Measurements from ENCODE around the gene HILPDA.

HILPDA gene, protein sequence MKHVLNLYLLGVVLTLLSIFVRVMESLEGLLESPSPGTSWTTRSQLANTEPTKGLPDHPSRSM

GRCh38 chr7:128455543-128456254 is at the start of gene HILPDA:
TSS of gene HILPDA (plus strand) at chr7:128455878. CDS start at chr7:128457269, 1,391 bp downstream.
- peak within 1 kb of the TSS; percentile 95 for H3K4me3 ChIP-seq (ENCODE audit: low read length)
- no peak for DNase-seq (ENCODE audit: low read depth)
- TF ChIP-seq CTCF (conservative IDR thresholded peaks at IDR 0.05; ENCODE audit: low read depth, low read length): no peak

DNA sequence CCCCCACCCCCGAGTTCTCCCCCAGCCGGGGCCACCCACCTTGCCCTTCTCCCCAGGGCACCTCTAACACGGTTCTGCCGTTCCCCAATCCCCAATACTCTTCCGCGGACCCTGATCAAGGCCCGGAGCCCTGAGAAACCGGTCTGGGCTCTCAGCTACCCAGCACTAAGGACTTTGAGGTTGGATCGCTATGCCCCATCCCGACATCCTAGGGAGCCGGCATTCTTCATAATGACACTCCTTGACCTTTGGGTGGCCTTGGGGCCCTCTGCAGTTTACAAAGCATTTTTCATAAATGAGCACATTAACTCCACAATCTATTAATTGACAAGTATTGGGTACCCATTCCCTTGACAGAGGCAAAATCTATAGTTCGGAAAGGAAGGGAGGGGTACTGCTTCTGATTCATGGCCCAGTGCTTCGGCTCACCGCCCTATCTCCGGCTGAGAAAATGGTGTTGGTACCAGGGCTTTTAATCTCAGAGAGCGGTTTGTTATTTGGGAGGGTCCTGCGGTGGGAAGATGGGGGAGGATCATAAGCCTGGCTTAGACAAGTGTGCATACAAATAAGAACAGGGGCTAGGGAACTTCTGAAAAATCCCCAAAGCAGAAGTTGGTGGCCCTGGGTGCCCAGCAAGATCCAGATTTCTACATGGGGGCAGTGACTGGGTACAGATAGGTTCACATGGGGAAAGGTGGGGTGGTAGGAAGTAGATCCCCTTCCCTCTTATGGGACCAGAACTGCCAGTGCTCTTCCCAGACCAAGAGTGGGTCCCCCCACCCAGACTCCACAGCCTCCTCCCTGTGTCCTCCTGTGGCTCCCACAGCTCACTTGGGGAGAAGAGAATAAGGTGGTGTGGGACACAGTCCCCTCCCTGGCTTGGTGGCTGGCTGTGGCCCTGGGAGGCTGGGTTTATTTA is 49.1 kb upstream of the HILPDA start:
- no peak for TF ChIP-seq CTCF (conservative IDR thresholded peaks at IDR 0.05; ENCODE audit: low read depth, low read length)
- no peak for DNase-seq (ENCODE audit: low read depth)
- peak overlapping the region; percentile 4 for H3K4me3 ChIP-seq (ENCODE audit: low read length)

GRCh38 chr7:128407233-128407589 is 48.5 kb upstream of the HILPDA start:
- no peak overlapping the region for H3K4me3 ChIP-seq (ENCODE audit: low read length)
- no peak for DNase-seq (ENCODE audit: low read depth)
- no peak for TF ChIP-seq CTCF (conservative IDR thresholded peaks at IDR 0.05; ENCODE audit: low read depth, low read length)

- TF ChIP-seq CTCF (conservative IDR thresholded peaks at IDR 0.05; ENCODE audit: low read depth, low read length): no peak
- no peak overlapping the region for H3K4me3 ChIP-seq (ENCODE audit: low read length)
- no peak for DNase-seq (ENCODE audit: low read depth)
Measured at GRCh38 chr7:128407751-128408708, 47.6 kb upstream of the HILPDA start.

GRCh38 chr7:128408709-128409595 is 46.7 kb upstream of the HILPDA start:
- no peak for TF ChIP-seq CTCF (conservative IDR thresholded peaks at IDR 0.05; ENCODE audit: low read depth, low read length)
- peak overlapping the region; percentile 69 for H3K4me3 ChIP-seq (ENCODE audit: low read length)
- DNase-seq (ENCODE audit: low read depth): no peak
